VCaP (cell line): ENCODE measurements around the gene SKOR1.

Experiments
- H3K27ac ChIP-seq: fragments of 450-650 bp; 2 replicates; pipeline ENCODE4 v1.5.1; 2017
- CTCF ChIP-seq: fragments of 450-650 bp; conservative IDR thresholded peaks from 2 replicates; pipeline ENCODE4 v1.5.1; 2017; ENCODE audit warnings: mild to moderate bottlenecking, moderate library complexity

SKOR1 gene

GRCh38 chr15:67809866-67810265 is 15.4 kb upstream of the SKOR1 start:
- H3K27ac ChIP-seq, result no peak overlapping the region
- no peak for TF ChIP-seq CTCF

- no peak overlapping the region for H3K27ac ChIP-seq
- no peak for TF ChIP-seq CTCF
Measured at GRCh38 chr15:67812241-67812644, 13.1 kb upstream of the SKOR1 start.

GRCh38 chr15:67813104-67813634 is 12.1 kb upstream of the SKOR1 start:
- TF ChIP-seq CTCF, result no peak

GRCh38 chr15:67815036-67815592 is 10.2 kb upstream of the SKOR1 start:
- TF ChIP-seq CTCF, result no peak
- H3K27ac ChIP-seq, result no peak overlapping the region

More at GRCh38 chr15:67813104-67813634, 12.1 kb upstream of the SKOR1 start:
- H3K27ac ChIP-seq, result peak overlapping the region; percentile 40; the same call in 1 of the 2 replicates

GRCh38 chr15:67816668-67817067 is 8.6 kb upstream of the SKOR1 start:
- TF ChIP-seq CTCF, result no peak

GRCh38 chr15:67818464-67818863 is 6.8 kb upstream of the SKOR1 start:
- no peak overlapping the region for H3K27ac ChIP-seq
- no peak for TF ChIP-seq CTCF

More at GRCh38 chr15:67816668-67817067, 8.6 kb upstream of the SKOR1 start:
- H3K27ac ChIP-seq, result no peak overlapping the region

- no peak for TF ChIP-seq CTCF
- no peak overlapping the region for H3K27ac ChIP-seq
Measured at GRCh38 chr15:67819636-67820035, 5.7 kb upstream of the SKOR1 start.
